ENCODE data around the gene MCRIP1. TPM values are rescaled to one million over a fixed set of nuclear protein-coding genes. Genes with fewer than 3 reads are reported as not detected.

Gene MCRIP1
- total RNA-seq, 1 experiment from 2014 or later: 126 TPM

GRCh38 chr17:81810476-81810875 is 22.6 kb downstream of the MCRIP1 start:
- TF ChIP-seq FOXJ3 (CRISPR knock-in tag; IDR thresholded peaks at IDR 0.05; ENCODE audit: borderline replicate concordance) (no peak), TEAD1 (CRISPR knock-in tag; IDR thresholded peaks at IDR 0.05) (no peak), ATF2 (CRISPR knock-in tag; IDR thresholded peaks at IDR 0.05; ENCODE audit: borderline replicate concordance, low read depth) (no peak), MLX (CRISPR knock-in tag; IDR thresholded peaks at IDR 0.05) (no peak), FOXK1 (CRISPR knock-in tag; IDR thresholded peaks at IDR 0.05) (no peak), FOXP4 (CRISPR knock-in tag; IDR thresholded peaks at IDR 0.05) (no peak), ZNF281 (CRISPR knock-in tag; IDR thresholded peaks at IDR 0.05) (no peak), TCF7 (CRISPR knock-in tag; IDR thresholded peaks at IDR 0.05; ENCODE audit: low read depth) (no peak), NR2C2 (CRISPR knock-in tag; IDR thresholded peaks at IDR 0.05) (no peak), AR (CRISPR knock-in tag; IDR thresholded peaks at IDR 0.05) (no peak), KAT7 (CRISPR knock-in tag; IDR thresholded peaks at IDR 0.05; ENCODE audit: borderline replicate concordance) (no peak), TP53 (CRISPR knock-in tag; IDR thresholded peaks at IDR 0.05) (no peak)
- Mint-ChIP-seq H3K9me3 (no peaks in the 10 kb centered on the region), H3K36me3 (no peaks in the 10 kb centered on the region), H3K27ac (no peak overlapping the region), H3K27me3 (ENCODE audit: low read depth) (peaks cover 17% of the 10 kb centered on the region), H3K4me1 (no peaks in the 10 kb centered on the region), H3K4me3 (no peak overlapping the region)
- no peak for DNase-seq (ENCODE audit: low spot score)
- CTCF ChIA-PET: no interaction called here
- ATAC-seq: no peak
- POLR2A ChIA-PET: no interaction called here

- H3K27me3 Mint-ChIP-seq (ENCODE audit: low read depth): peaks cover 23% of the 10 kb centered on the region
- H3K36me3 Mint-ChIP-seq: no peaks in the 10 kb centered on the region
- H3K4me3 Mint-ChIP-seq: no peak overlapping the region
- no peaks in the 10 kb centered on the region for H3K9me3 Mint-ChIP-seq
- ChIA-PET CTCF (interaction anchor here (0.5 to 3.8 kb wide), 2 partner anchors 11 to 543 kb away, joined by 3 to 18 read pairs; no protein-coding TSS in a partner anchor), POLR2A (interaction anchor here (0.5 kb wide), 1 partner anchor 22 kb away, joined by 3 read pairs; no protein-coding TSS in a partner anchor)
- TF ChIP-seq NR2C2 (CRISPR knock-in tag; IDR thresholded peaks at IDR 0.05): no peak
- TF ChIP-seq TEAD1 (CRISPR knock-in tag; IDR thresholded peaks at IDR 0.05): no peak
- TF ChIP-seq SMAD3 (CRISPR knock-in tag; IDR thresholded peaks at IDR 0.05; ENCODE audit: borderline replicate concordance): no peak
- no peak for TF ChIP-seq MXD4 (CRISPR knock-in tag; IDR thresholded peaks at IDR 0.05; ENCODE audit: borderline replicate concordance)
- no peak for TF ChIP-seq JUN (CRISPR knock-in tag; IDR thresholded peaks at IDR 0.05)
- TF ChIP-seq ZNF263 (CRISPR knock-in tag; IDR thresholded peaks at IDR 0.05; ENCODE audit: low read depth): no peak
- no peak for TF ChIP-seq ZNF232 (CRISPR knock-in tag; IDR thresholded peaks at IDR 0.05)
- TF ChIP-seq E2F1 (CRISPR knock-in tag; IDR thresholded peaks at IDR 0.05): no peak
- DNase-seq (ENCODE audit: low spot score): no peak
- H3K4me1 Mint-ChIP-seq: no peaks in the 10 kb centered on the region
- ATAC-seq: no peak
- no peak overlapping the region for H3K27ac Mint-ChIP-seq
Measured at GRCh38 chr17:81809556-81809998, 23.5 kb downstream of the MCRIP1 start.
